ENCODE data around the gene DOK5. TPM values are rescaled to one million over a fixed set of nuclear protein-coding genes. Genes with fewer than 3 reads are reported as not detected.

Gene DOK5
- total and polyA plus RNA-seq, 2 of the 8 experiments (the other 6 are each of a cell fraction or from before 2014, with no cell fraction given) = 8.9 to 15.0 TPM

GRCh38 chr20:54515793-54516628 is 40.6 kb downstream of the DOK5 start (continued):
- TF ChIP-seq BACH1 (IDR thresholded peaks at IDR 0.05; ENCODE audit: low read length) (no peak), ATF2 (IDR thresholded peaks at IDR 0.05; ENCODE audit: low read length) (no peak), KDM1A (IDR thresholded peaks at IDR 0.05; ENCODE audit: borderline replicate concordance, low read length) (no peak), SAP30 (IDR thresholded peaks at IDR 0.05; ENCODE audit: insufficient read depth, insufficient replicate concordance, low read length) (no peak), JUND (IDR thresholded peaks at IDR 0.05; ENCODE audit: low read length) (no peak), RNF2 (IDR thresholded peaks at IDR 0.05; ENCODE audit: borderline replicate concordance, low read depth, low read length, missing control alignments, poor library complexity, severe bottlenecking) (no peak), POLR2A (IDR thresholded peaks at IDR 0.05; ENCODE audit: control extremely low read depth in 1 of 2, low read depth in 2 of 2, low read length in 2 of 2) (no peak), SIRT6 (IDR thresholded peaks at IDR 0.05; ENCODE audit: low read length) (no peak)
